Muscle layer of colon (tissue), 2 donors: ENCODE measurements around the gene SAMD1.

Experiments used
- H3K27ac ChIP-seq: one replicate; pipeline ENCODE4 v1.7.0; 2013; ENCODE audit warnings: low read depth, mild to moderate bottlenecking, low read length, moderate library complexity
- H3K27me3 ChIP-seq, 2 donors: one replicate each; pipeline ENCODE4 v1.7.0; 2013; ENCODE audit warnings: low read length in 2 of 2, mild to moderate bottlenecking in 2 of 2; ENCODE audit not compliant: insufficient read depth in 2 of 2, control insufficient read depth in 1 of 2
- H3K36me3 ChIP-seq: one replicate; pipeline ENCODE4 v1.7.0; 2013; ENCODE audit warnings: mild to moderate bottlenecking, low read length; ENCODE audit not compliant: insufficient read depth
- H3K4me1 ChIP-seq: one replicate; pipeline ENCODE4 v1.7.0; 2013; ENCODE audit warnings: mild to moderate bottlenecking, low read length; ENCODE audit not compliant: insufficient read depth
- H3K4me3 ChIP-seq, 2 donors: one replicate each; pipeline ENCODE4 v1.7.0; 2013; ENCODE audit warnings: low read length in 2 of 2, low read depth in 1 of 2, mild to moderate bottlenecking in 1 of 2, moderate library complexity in 1 of 2
- H3K9ac ChIP-seq: one replicate; pipeline ENCODE4 v1.7.0; 2013; ENCODE audit warnings: low read length
- H3K9me3 ChIP-seq: one replicate; pipeline ENCODE4 v1.7.0; 2013; ENCODE audit warnings: mild to moderate bottlenecking, low read length
- donor health status: abdominal sarcoma.
- donor health status: Adenocarcinoma of cecum.

The SAMD1 gene

GRCh38 chr19:14085309-14085995 lies 5.1 kb downstream of the SAMD1 start, which contains the start of gene C19orf67:
Gene C19orf67 (minus strand): TSS chr19:14085783. CDS start chr19:14085627, 156 bp downstream.
- Histone ChIP-seq H3K4me3 (no peak within 1 kb of the TSS), H3K9ac (no peak within 1 kb of the TSS), H3K27me3 (no peaks in the 10 kb centered on the region), H3K27ac (no peak within 1 kb of the TSS), H3K4me1 (peaks cover 18% of the 10 kb centered on the region), H3K9me3 (no peaks in the 10 kb centered on the region), H3K36me3 (peaks cover 14% of the 10 kb centered on the region)

- H3K36me3 ChIP-seq = no peaks in the 10 kb centered on the region
- no peaks in the 10 kb centered on the region for H3K27me3 ChIP-seq
- H3K9me3 ChIP-seq = no peaks in the 10 kb centered on the region
- peak overlapping the region; percentile 84 for H3K9ac ChIP-seq
- H3K4me1 ChIP-seq = peaks cover 15% of the 10 kb centered on the region
- H3K4me3 ChIP-seq = no peak overlapping the region
- H3K27ac ChIP-seq = no peak overlapping the region
These were observed 7.9 kb downstream of the SAMD1 start for GRCh38 chr19:14082675-14082960.

GRCh38 chr19:14081797-14082674 lies 8.5 kb downstream of the SAMD1 start:
- peak overlapping the region; percentile 91 for H3K27ac ChIP-seq

GRCh38 chr19:14080887-14081796 lies 9.4 kb downstream of the SAMD1 start:
- Histone ChIP-seq H3K4me3 (peak overlapping the region; percentile 71 to 91), H3K9me3 (no peaks in the 10 kb centered on the region), H3K27ac (peak overlapping the region; percentile 91), H3K36me3 (no peaks in the 10 kb centered on the region), H3K9ac (peak overlapping the region; percentile 95), H3K4me1 (peaks cover 15% of the 10 kb centered on the region), H3K27me3 (no peaks in the 10 kb centered on the region)

More at GRCh38 chr19:14081797-14082674, 8.5 kb downstream of the SAMD1 start:
- no peaks in the 10 kb centered on the region for H3K36me3 ChIP-seq
- H3K4me1 ChIP-seq = peaks cover 15% of the 10 kb centered on the region
- no peaks in the 10 kb centered on the region for H3K9me3 ChIP-seq
- H3K4me3 ChIP-seq = peak overlapping the region; percentile 71 to 91
- H3K27me3 ChIP-seq = no peaks in the 10 kb centered on the region
- peak overlapping the region; percentile 84 for H3K9ac ChIP-seq

- H3K36me3 ChIP-seq = no peaks in the 10 kb centered on the region
- H3K4me3 ChIP-seq = no peak overlapping the region
- H3K9ac ChIP-seq = no peak overlapping the region
- no peaks in the 10 kb centered on the region for H3K9me3 ChIP-seq
- no peak overlapping the region for H3K27ac ChIP-seq
- H3K4me1 ChIP-seq = peaks cover 21% of the 10 kb centered on the region
- H3K27me3 ChIP-seq = no peaks in the 10 kb centered on the region
These were observed 12.1 kb downstream of the SAMD1 start for GRCh38 chr19:14078411-14078810.

GRCh38 chr19:14073925-14074838 lies 16.4 kb downstream of the SAMD1 start:
- Histone ChIP-seq H3K4me1 (peaks cover 11% of the 10 kb centered on the region), H3K9me3 (no peaks in the 10 kb centered on the region), H3K27ac (peak overlapping the region; percentile 64), H3K36me3 (no peaks in the 10 kb centered on the region), H3K27me3 (no peaks in the 10 kb centered on the region), H3K4me3 (peak overlapping the region; percentile 84 to 90), H3K9ac (peak overlapping the region; percentile 81)

GRCh38 chr19:14073261-14073924 lies 17.2 kb downstream of the SAMD1 start:
- peak overlapping the region; percentile 81 for H3K9ac ChIP-seq

GRCh38 chr19:14072535-14073260 lies 17.9 kb downstream of the SAMD1 start, which contains the start of gene MISP3:
Gene MISP3 (plus strand): TSS chr19:14072786. CDS start chr19:14073310, 524 bp downstream.
- Histone ChIP-seq H3K27me3 (no peaks in the 10 kb centered on the region), H3K9me3 (no peaks in the 10 kb centered on the region), H3K4me1 (peaks cover 11% of the 10 kb centered on the region), H3K36me3 (no peaks in the 10 kb centered on the region), H3K27ac (peak within 1 kb of the TSS; percentile 75), H3K4me3 (peak within 1 kb of the TSS; percentile 84 to 90), H3K9ac (peak within 1 kb of the TSS; percentile 81)

More at GRCh38 chr19:14073261-14073924, 17.2 kb downstream of the SAMD1 start:
- H3K9me3 ChIP-seq = no peaks in the 10 kb centered on the region
- no peaks in the 10 kb centered on the region for H3K36me3 ChIP-seq
- peak overlapping the region; percentile 64 for H3K27ac ChIP-seq
- H3K27me3 ChIP-seq = no peaks in the 10 kb centered on the region
- peaks cover 11% of the 10 kb centered on the region for H3K4me1 ChIP-seq
- H3K4me3 ChIP-seq = peak overlapping the region; percentile 84 to 90

GRCh38 chr19:14070268-14071050 lies 20.1 kb downstream of the SAMD1 start:
- Histone ChIP-seq H3K27me3 (no peaks in the 10 kb centered on the region), H3K36me3 (no peaks in the 10 kb centered on the region), H3K9ac (no peak overlapping the region), H3K4me3 (no peak overlapping the region), H3K9me3 (no peaks in the 10 kb centered on the region), H3K27ac (no peak overlapping the region), H3K4me1 (peaks cover 8% of the 10 kb centered on the region)
